HepG2 (cell line): ENCODE results near the gene IFT88. TPM values are rescaled to one million over a fixed set of nuclear protein-coding genes. Genes with fewer than 3 reads are reported as not detected.

Experiments
- AGO2 ChIP-seq: fragments of 200-400 bp; formaldehyde crosslinking; optimal IDR thresholded peaks from 2 replicates; pipeline ENCODE3; 2017; ENCODE audit warnings: mild to moderate bottlenecking, low read depth, low read length, moderate library complexity
- CAMTA2 ChIP-seq: sonication (generic); formaldehyde crosslinking; IDR thresholded peaks from 2 replicates; pipeline ENCODE4 v1.4.0; 2020; ENCODE audit warnings: mild to moderate bottlenecking, missing genetic modification reagents, borderline replicate concordance
- DNMT3B ChIP-seq: conservative IDR thresholded peaks from 2 replicates; pipeline ENCODE4 v1.6.1; 2016; ENCODE audit warnings: missing biosample characterization, control low read depth
- GZF1 ChIP-seq: sonication (generic); formaldehyde crosslinking; IDR thresholded peaks from 2 replicates; pipeline ENCODE4 v1.5.1; 2020; ENCODE audit warnings: mild to moderate bottlenecking, missing genetic modification reagents
- HIVEP1 ChIP-seq: sonication (generic); formaldehyde crosslinking; IDR thresholded peaks from 2 replicates; pipeline ENCODE4 v1.4.0; 2020; ENCODE audit warnings: mild to moderate bottlenecking, missing genetic modification reagents
- HNRNPLL ChIP-seq: fragments of 200-400 bp; formaldehyde crosslinking; IDR thresholded peaks from 2 replicates; pipeline ENCODE4 v1.6.1; 2017; ENCODE audit warnings: mild to moderate bottlenecking, low read depth, low read length; ENCODE audit not compliant: poor library complexity, severe bottlenecking
- MAFF ChIP-seq: IDR thresholded peaks from 2 replicates; pipeline ENCODE4 v1.6.1; 2011; ENCODE audit warnings: low read depth, low read length, improper control_type of control experiment
- MED13 ChIP-seq: sonication (generic); formaldehyde crosslinking; IDR thresholded peaks from 2 replicates; pipeline ENCODE4 v1.5.0; 2020; ENCODE audit warnings: missing genetic modification reagents
- MXD4 ChIP-seq: IDR thresholded peaks from 2 replicates; pipeline ENCODE4 v1.6.1; 2016; ENCODE audit warnings: mild to moderate bottlenecking, missing biosample characterization, missing genetic modification reagents
- MXI1 ChIP-seq: IDR thresholded peaks from 3 replicates; pipeline ENCODE4 v1.6.1; 2012; ENCODE audit warnings: low read depth, low read length, inconsistent platforms, borderline replicate concordance
- PHF20 ChIP-seq: sonication (generic); formaldehyde crosslinking; IDR thresholded peaks from 2 replicates; pipeline ENCODE4 v1.5.0; 2020; ENCODE audit warnings: mild to moderate bottlenecking, missing genetic modification reagents
- RXRA ChIP-seq: sonication (generic); formaldehyde crosslinking; IDR thresholded peaks from 2 replicates; pipeline ENCODE4 v1.5.1; 2020; ENCODE audit warnings: missing genetic modification reagents
- SIN3A ChIP-seq: IDR thresholded peaks from 2 replicates; pipeline ENCODE4 v1.6.1; 2011; ENCODE audit warnings: low read depth, mild to moderate bottlenecking, control low read depth, low read length, borderline replicate concordance
- SP5 ChIP-seq: IDR thresholded peaks from 2 replicates; pipeline ENCODE4 v1.6.1; 2016; ENCODE audit warnings: low read depth, borderline replicate concordance
- SRSF1 ChIP-seq: fragments of 200-400 bp; formaldehyde crosslinking; optimal IDR thresholded peaks from 2 replicates; pipeline ENCODE3; 2017; ENCODE audit warnings: mild to moderate bottlenecking, low read depth, low read length, moderate library complexity
- ZNF143 ChIP-seq: sonication (generic); formaldehyde crosslinking; IDR thresholded peaks from 2 replicates; pipeline ENCODE4 v1.4.0; 2020; ENCODE audit warnings: missing genetic modification reagents
- ZNF160 ChIP-seq: sonication (generic); formaldehyde crosslinking; IDR thresholded peaks from 2 replicates; pipeline ENCODE4 v1.8.0; 2022; ENCODE audit warnings: mild to moderate bottlenecking, inconsistent platforms, missing genetic modification reagents
- ZNF549 ChIP-seq: sonication (generic); formaldehyde crosslinking; IDR thresholded peaks from 2 replicates; pipeline ENCODE4 v1.5.0; 2020; ENCODE audit warnings: missing genetic modification reagents
- ZNF563 ChIP-seq: sonication (generic); formaldehyde crosslinking; IDR thresholded peaks from 2 replicates; pipeline ENCODE4 v1.8.0; 2022; ENCODE audit warnings: mild to moderate bottlenecking, moderate library complexity, missing genetic modification reagents
- ZNF607 ChIP-seq: sonication (generic); formaldehyde crosslinking; IDR thresholded peaks from 2 replicates; pipeline ENCODE4 v1.5.1; 2020; ENCODE audit warnings: missing genetic modification reagents, mild to moderate bottlenecking, borderline replicate concordance
- polyA plus RNA-seq, 8 experiments: library from polyadenylated mRNA; depleted of rRNA in 3 of 8; stranded (reverse) in 7 of 8; unstranded in 1 of 8; fragments of >200 nt; fragmentation: Illumina TruSeq in 4 of 8; extraction: Trizol in 4 of 8; gene quantifications; 2 replicates each; pipeline versions ENCODE4 v1.2.1 to v1.2.3, GENCODE V29; 2011 to 2016; ENCODE audit warnings: low read depth in 4 of 8, missing spikeins in 1 of 8, mixed read lengths in 1 of 8; ENCODE audit not compliant: insufficient read depth in 1 of 8
- total RNA-seq, 5 experiments: library from RNA; depleted of rRNA; stranded (reverse); fragments of >200 nt; fragmentation: Illumina TruSeq; extraction: Trizol; gene quantifications; 2 replicates each; pipeline ENCODE4 v1.2.3, GENCODE V29; 2016; ENCODE audit warnings: low read depth in 1 of 5
- TF ChIP-seq, protein P1 (sequence below): sonication (generic); formaldehyde crosslinking; IDR thresholded peaks from 2 replicates; pipeline ENCODE4 v1.4.0; 2020; ENCODE audit warnings: mild to moderate bottlenecking, missing genetic modification reagents
- TF ChIP-seq, protein P2 (sequence below), 2 experiments: sonication (generic) in 1 of 2; formaldehyde crosslinking in 1 of 2; IDR thresholded peaks; 2 replicates each; pipeline versions ENCODE4 v1.4.0 to v1.6.1; 2018 to 2020; ENCODE audit warnings: missing genetic modification reagents in 2 of 2, borderline replicate concordance in 1 of 2, low read depth in 1 of 2, mild to moderate bottlenecking in 1 of 2, missing biosample characterization in 1 of 2
- TF ChIP-seq, protein P3 (sequence below): IDR thresholded peaks from 2 replicates; pipeline ENCODE4 v1.6.1; 2016; ENCODE audit warnings: missing compliant biosample characterization, missing genetic modification reagents, borderline replicate concordance
- TF ChIP-seq, protein P4 (sequence below): sonication (generic); formaldehyde crosslinking; IDR thresholded peaks from 2 replicates; pipeline ENCODE4 v1.4.0; 2020; ENCODE audit warnings: mild to moderate bottlenecking, missing genetic modification reagents

IFT88 gene
- total and polyA plus RNA-seq, 2 of the 13 experiments (the other 11 are each of a cell fraction or from before 2014, with no cell fraction given): 8.4 to 19.9 TPM

DNA sequence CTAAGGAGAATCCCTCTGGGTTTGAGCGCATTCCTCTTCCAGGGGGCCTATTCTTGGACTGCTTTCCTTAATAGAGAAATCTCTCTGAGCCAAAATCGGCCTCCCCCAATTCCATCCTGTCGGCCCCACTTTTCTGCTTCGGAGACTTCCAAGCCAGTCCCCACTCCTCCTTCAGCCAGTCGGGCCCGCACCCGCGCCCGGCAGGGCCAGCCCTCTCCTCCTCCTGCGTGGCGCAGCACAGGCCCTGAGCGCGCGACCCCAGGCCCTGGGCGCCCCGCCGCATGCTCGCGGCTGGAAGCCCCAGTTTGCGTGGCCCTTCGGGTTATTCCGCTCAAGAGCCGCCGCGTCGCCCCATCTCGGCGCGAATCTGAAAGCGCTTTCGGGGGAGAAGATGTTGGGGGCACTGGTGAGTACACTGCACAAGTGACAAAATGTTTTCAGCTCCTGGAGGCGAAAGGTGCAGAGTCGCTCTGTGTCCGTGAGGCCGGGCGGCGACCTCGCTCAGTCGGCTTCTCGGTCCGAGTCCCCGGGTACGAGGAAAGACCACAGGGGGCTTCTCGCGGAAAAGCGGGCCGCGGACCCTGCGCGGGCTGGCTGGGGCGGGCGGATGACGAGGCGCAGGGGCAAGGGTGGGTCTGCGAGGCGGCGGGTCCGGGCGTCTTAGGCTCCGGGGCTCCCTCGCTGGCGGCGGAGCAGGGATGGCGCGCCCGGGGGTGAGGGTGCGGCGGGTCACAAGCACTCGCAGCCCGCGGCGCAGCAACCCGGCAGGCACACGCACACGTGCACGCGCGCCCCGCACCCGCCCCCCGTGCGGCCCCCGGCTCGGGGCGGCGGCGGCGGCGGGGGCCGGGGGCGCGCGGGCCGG is 136.2 kb downstream of the IFT88 start, which contains the start of gene IL17D (continued):
- TF ChIP-seq, protein P1, sequence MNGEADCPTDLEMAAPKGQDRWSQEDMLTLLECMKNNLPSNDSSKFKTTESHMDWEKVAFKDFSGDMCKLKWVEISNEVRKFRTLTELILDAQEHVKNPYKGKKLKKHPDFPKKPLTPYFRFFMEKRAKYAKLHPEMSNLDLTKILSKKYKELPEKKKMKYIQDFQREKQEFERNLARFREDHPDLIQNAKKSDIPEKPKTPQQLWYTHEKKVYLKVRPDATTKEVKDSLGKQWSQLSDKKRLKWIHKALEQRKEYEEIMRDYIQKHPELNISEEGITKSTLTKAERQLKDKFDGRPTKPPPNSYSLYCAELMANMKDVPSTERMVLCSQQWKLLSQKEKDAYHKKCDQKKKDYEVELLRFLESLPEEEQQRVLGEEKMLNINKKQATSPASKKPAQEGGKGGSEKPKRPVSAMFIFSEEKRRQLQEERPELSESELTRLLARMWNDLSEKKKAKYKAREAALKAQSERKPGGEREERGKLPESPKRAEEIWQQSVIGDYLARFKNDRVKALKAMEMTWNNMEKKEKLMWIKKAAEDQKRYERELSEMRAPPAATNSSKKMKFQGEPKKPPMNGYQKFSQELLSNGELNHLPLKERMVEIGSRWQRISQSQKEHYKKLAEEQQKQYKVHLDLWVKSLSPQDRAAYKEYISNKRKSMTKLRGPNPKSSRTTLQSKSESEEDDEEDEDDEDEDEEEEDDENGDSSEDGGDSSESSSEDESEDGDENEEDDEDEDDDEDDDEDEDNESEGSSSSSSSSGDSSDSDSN (CRISPR knock-in tag): peak; percentile 75
- peak; percentile 70 for TF ChIP-seq AGO2
- TF ChIP-seq SP5: no peak
- no peak for TF ChIP-seq GZF1 (CRISPR knock-in tag)
- TF ChIP-seq, protein P2, sequence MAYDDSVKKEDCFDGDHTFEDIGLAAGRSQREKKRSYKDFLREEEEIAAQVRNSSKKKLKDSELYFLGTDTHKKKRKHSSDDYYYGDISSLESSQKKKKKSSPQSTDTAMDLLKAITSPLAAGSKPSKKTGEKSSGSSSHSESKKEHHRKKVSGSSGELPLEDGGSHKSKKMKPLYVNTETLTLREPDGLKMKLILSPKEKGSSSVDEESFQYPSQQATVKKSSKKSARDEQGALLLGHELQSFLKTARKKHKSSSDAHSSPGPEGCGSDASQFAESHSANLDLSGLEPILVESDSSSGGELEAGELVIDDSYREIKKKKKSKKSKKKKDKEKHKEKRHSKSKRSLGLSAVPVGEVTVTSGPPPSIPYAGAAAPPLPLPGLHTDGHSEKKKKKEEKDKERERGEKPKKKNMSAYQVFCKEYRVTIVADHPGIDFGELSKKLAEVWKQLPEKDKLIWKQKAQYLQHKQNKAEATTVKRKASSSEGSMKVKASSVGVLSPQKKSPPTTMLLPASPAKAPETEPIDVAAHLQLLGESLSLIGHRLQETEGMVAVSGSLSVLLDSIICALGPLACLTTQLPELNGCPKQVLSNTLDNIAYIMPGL (CRISPR knock-in tag; IDR thresholded peaks at IDR 0.05; ENCODE audit: borderline replicate concordance in 1 of 2, low read depth in 1 of 2): peak; percentile 32 to 74; a peak in 2 of 4 replicates
- no peak for TF ChIP-seq PHF20 (CRISPR knock-in tag)
- no peak for TF ChIP-seq SRSF1
- TF ChIP-seq ZNF563 (CRISPR knock-in tag): no peak
- no peak for TF ChIP-seq ZNF549 (CRISPR knock-in tag)
- TF ChIP-seq, protein P3, sequence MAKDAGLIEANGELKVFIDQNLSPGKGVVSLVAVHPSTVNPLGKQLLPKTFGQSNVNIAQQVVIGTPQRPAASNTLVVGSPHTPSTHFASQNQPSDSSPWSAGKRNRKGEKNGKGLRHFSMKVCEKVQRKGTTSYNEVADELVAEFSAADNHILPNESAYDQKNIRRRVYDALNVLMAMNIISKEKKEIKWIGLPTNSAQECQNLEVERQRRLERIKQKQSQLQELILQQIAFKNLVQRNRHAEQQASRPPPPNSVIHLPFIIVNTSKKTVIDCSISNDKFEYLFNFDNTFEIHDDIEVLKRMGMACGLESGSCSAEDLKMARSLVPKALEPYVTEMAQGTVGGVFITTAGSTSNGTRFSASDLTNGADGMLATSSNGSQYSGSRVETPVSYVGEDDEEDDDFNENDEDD: peak; percentile 15; the same call in 1 of the 2 replicates
- no peak for TF ChIP-seq MAFF
- peak; percentile 25; the same call in 1 of the 2 replicates for TF ChIP-seq RXRA (CRISPR knock-in tag)
- TF ChIP-seq MXD4 (CRISPR knock-in tag): no peak
- peak; percentile 65 for TF ChIP-seq HNRNPLL
- TF ChIP-seq ZNF160 (CRISPR knock-in tag): no peak
- no peak for TF ChIP-seq CAMTA2 (CRISPR knock-in tag)
- TF ChIP-seq HIVEP1 (CRISPR knock-in tag): no peak
- TF ChIP-seq MXI1: no peak
- TF ChIP-seq MED13: no peak
- 0 out of 2 replicates have a peak, but pooled peaks have one; percentile 39 for TF ChIP-seq ZNF607 (CRISPR knock-in tag)
- no peak for TF ChIP-seq DNMT3B (CRISPR knock-in tag)
- TF ChIP-seq, protein P4, sequence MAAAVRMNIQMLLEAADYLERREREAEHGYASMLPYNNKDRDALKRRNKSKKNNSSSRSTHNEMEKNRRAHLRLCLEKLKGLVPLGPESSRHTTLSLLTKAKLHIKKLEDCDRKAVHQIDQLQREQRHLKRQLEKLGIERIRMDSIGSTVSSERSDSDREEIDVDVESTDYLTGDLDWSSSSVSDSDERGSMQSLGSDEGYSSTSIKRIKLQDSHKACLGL (CRISPR knock-in tag): peak; percentile 64; the same call in 1 of the 2 replicates
- no peak for TF ChIP-seq SIN3A
- TF ChIP-seq ZNF143 (CRISPR knock-in tag): no peak
